Stomach (tissue), 9 donors: ENCODE data around the gene PPARA. TPM values are rescaled to one million over a fixed set of nuclear protein-coding genes. Genes with fewer than 3 reads are reported as not detected.
A peak's percentile ranks its signal among the peaks of the same experiment; 100 is the strongest.

Experiments used
- DNase-seq, 2 donors: peaks; one replicate each; pipeline versions ENCODE4 v3.0.0 to v3.0.0-alpha.2; 2013 to 2019
- H3K27ac ChIP-seq, 5 donors: fragments of 200-600 bp in 4 of 5; sonication (generic) in 4 of 5; one replicate each; pipeline ENCODE4 v1.5.1; 2013 to 2019; ENCODE audit warnings: mild to moderate bottlenecking in 1 of 5, moderate library complexity in 1 of 5
- H3K27me3 ChIP-seq, 3 donors: fragments of 200-600 bp; sonication (generic); one replicate each; pipeline ENCODE4 v1.5.1; 2017 to 2019; ENCODE audit warnings: mixed run types in 1 of 3
- H3K36me3 ChIP-seq, 4 donors: fragments of 200-600 bp; sonication (generic); 1 replicate in 3 of 4; 2 replicates in 1 of 4; pipeline ENCODE4 v1.5.1; 2016 to 2019
- H3K4me1 ChIP-seq, 4 donors: fragments of 200-600 bp; sonication (generic); one replicate each; pipeline ENCODE4 v1.5.1; 2016 to 2019
- H3K4me3 ChIP-seq, 4 donors: fragments of 200-600 bp; sonication (generic) in 3 of 4; one replicate each; pipeline ENCODE4 v1.5.1; 2016 to 2019; ENCODE audit warnings: mild to moderate bottlenecking in 1 of 4
- H3K9me3 ChIP-seq, 4 donors: fragments of 200-600 bp; sonication (generic); one replicate each; pipeline ENCODE4 v1.5.1; 2016 to 2019
- CTCF ChIP-seq, 7 experiments: fragments of 450-650 bp in 4 of 7; fragments of 200-600 bp in 3 of 7; sonication (generic) in 3 of 7; IDR thresholded peaks; one replicate each; pipeline ENCODE4 v1.5.1; 2016 to 2019; ENCODE audit warnings: antibody characterized with exemption in 7 of 7, control low read depth in 2 of 7, mild to moderate bottlenecking in 1 of 7
- EP300 ChIP-seq: sonication (generic); formaldehyde crosslinking; IDR thresholded peaks from one replicate; pipeline ENCODE4 v1.6.1; 2017; ENCODE audit warnings: antibody characterized with exemption
- POLR2A ChIP-seq, 4 donors: fragments of 450-650 bp; IDR thresholded peaks; one replicate each; pipeline ENCODE4 v1.6.1; 2016; ENCODE audit warnings: antibody characterized with exemption in 4 of 4, control low read depth in 2 of 4, mild to moderate bottlenecking in 1 of 4, moderate library complexity in 1 of 4
- POLR2AphosphoS5 ChIP-seq, 3 donors: sonication (generic); formaldehyde crosslinking; IDR thresholded peaks; one replicate each; pipeline ENCODE4 v1.6.1; 2016; ENCODE audit warnings: antibody characterized with exemption in 3 of 3
- WGBS, 5 donors: extraction: QIAGEN DNeasy Blood & Tissue Kit in 3 of 5; methylation state at CpG; one replicate each; pipeline versions ENCODE4 v1.1.5 to v1.1.7; 2013 to 2018; 5-methylcytosine and 5-hydroxymethylcytosine counted together
- intact Hi-C: fragments of 100-400 bp; cut with DNase I; formaldehyde crosslinking; loops from one replicate; pipeline ENCODE4 v1.15.1; 2023; ENCODE audit warnings: low total_unique reads
- polyA plus RNA-seq, 3 donors: library from polyadenylated mRNA; stranded (reverse); fragments of 200-250 nt; gene quantifications; one replicate each; pipeline ENCODE4 v1.2.3, GENCODE V29; 2013
- total RNA-seq, 5 donors: library from RNA; depleted of rRNA; stranded (reverse); fragments of >200 nt; gene quantifications; one replicate each; pipeline versions ENCODE4 v1.1.0 to v1.2.3, GENCODE V29; 2014 to 2016
- donor health status: healthy with polysubstance abuse.
- donor health status: Bipolar disorder and iron deficiency.
- donor health status: healthy.

The PPARA gene
- total and polyA plus RNA-seq, 8 donors: 3.4 to 28.8 (median 11.6) TPM

- intact Hi-C loops: no loop called here
- Histone ChIP-seq H3K4me3 (no peak overlapping the region), H3K27ac (no peak overlapping the region), H3K9me3 (peaks cover 0 to 12% (median 5%) of the 10 kb centered on the region in 4 donors), H3K27me3 (no peaks in the 10 kb centered on the region), H3K36me3 (peaks cover 40 to 80% (median 78%) of the 10 kb centered on the region in 4 donors), H3K4me1 (peaks cover 6 to 26% (median 18%) of the 10 kb centered on the region in 4 donors)
- TF ChIP-seq POLR2A (IDR thresholded peaks at IDR 0.05) (no peak), POLR2AphosphoS5 (IDR thresholded peaks at IDR 0.05) (no peak), CTCF (IDR thresholded peaks at IDR 0.05) (no peak), EP300 (no peak)
- no peak for DNase-seq
- 88 to 99% (median 94%) methylated on average over 18 to 23 of the region's 23 CpGs for WGBS, 5 donors
Observed at GRCh38 chr22:46290843-46291785, 140.8 kb downstream of the PPARA start.

GRCh38 chr22:46292173-46292572 lies 141.8 kb downstream of the PPARA start:
- no peaks in the 10 kb centered on the region for H3K27me3 ChIP-seq
- DNase-seq: no peak
- peaks cover 0 to 12% (median 5%) of the 10 kb centered on the region in 4 donors for H3K9me3 ChIP-seq
- peaks cover 12 to 32% (median 24%) of the 10 kb centered on the region in 4 donors for H3K4me1 ChIP-seq
- peaks cover 32 to 69% (median 68%) of the 10 kb centered on the region in 4 donors for H3K36me3 ChIP-seq
- H3K27ac ChIP-seq: peak overlapping the region in 2 of 5 donors; percentile 8 to 37
- intact Hi-C loops: no loop called here
- TF ChIP-seq POLR2A (IDR thresholded peaks at IDR 0.05): no peak
- TF ChIP-seq CTCF (IDR thresholded peaks at IDR 0.05): no peak
- no peak for TF ChIP-seq EP300
- TF ChIP-seq POLR2AphosphoS5 (IDR thresholded peaks at IDR 0.05): no peak
- H3K4me3 ChIP-seq: no peak overlapping the region
- 75 to 98% (median 92%) methylated on average over 3 of the region's 3 CpGs for WGBS, 5 donors

- TF ChIP-seq POLR2AphosphoS5 (IDR thresholded peaks at IDR 0.05) (no peak), EP300 (no peak), CTCF (IDR thresholded peaks at IDR 0.05) (no peak), POLR2A (IDR thresholded peaks at IDR 0.05) (no peak)
- DNase-seq: no peak
- WGBS, 5 donors: 82 to 94% (median 89%) methylated on average over 14 of the region's 14 CpGs
- Histone ChIP-seq H3K27me3 (no peaks in the 10 kb centered on the region), H3K9me3 (peaks cover 0 to 12% (median 5%) of the 10 kb centered on the region in 4 donors), H3K4me3 (no peak overlapping the region), H3K4me1 (peaks cover 16 to 32% (median 26%) of the 10 kb centered on the region in 4 donors), H3K27ac (peak overlapping the region in 3 of 5 donors; percentile 8 to 37 (median 10)), H3K36me3 (peaks cover 30 to 64% (median 62%) of the 10 kb centered on the region in 4 donors)
- intact Hi-C loops: no loop called here
Observed at GRCh38 chr22:46292732-46293131, 142.4 kb downstream of the PPARA start.

Other genes starting within 250 kb of the PPARA start
- gene WNT7B, start 173.4 kb upstream of the PPARA start, total RNA-seq: not detected
- gene WNT7B, start 173.4 kb upstream of the PPARA start, polyA plus RNA-seq: 1 to 10 TPM in 1 of 3 donors, under 1 TPM in 1, not detected in 1; 0.06 to 2.0 TPM
- 10 to 100 TPM in 3 of 5 donors, 1 to 10 TPM in 1, not detected in 1; 7.2 to 24.6 (median 12.7) TPM for gene CDPF1, start 99.8 kb downstream of the PPARA start, total RNA-seq
- gene CDPF1, start 99.8 kb downstream of the PPARA start, polyA plus RNA-seq: 10 to 100 TPM in 2 of 3 donors, 1 to 10 TPM in 1; 9.7 to 12.1 (median 11.6) TPM
- under 1 TPM in 1 of 5 donors, not detected in 4; under 0.01 TPM for gene PKDREJ, start 112.8 kb downstream of the PPARA start, total RNA-seq
- gene PKDREJ, start 112.8 kb downstream of the PPARA start, polyA plus RNA-seq: under 1 TPM in 2 of 3 donors, not detected in 1; 0.06 to 0.10 TPM
- gene TTC38, start 117.5 kb downstream of the PPARA start, total RNA-seq: 100 to 1,000 TPM in 2 of 5 donors, 10 to 100 TPM in 3; 35.2 to 411 (median 88.8) TPM
- gene TTC38, start 117.5 kb downstream of the PPARA start, polyA plus RNA-seq: 10 to 100 TPM; 20.0 to 36.4 (median 22.7) TPM
- gene GTSE1, start 146.3 kb downstream of the PPARA start, total RNA-seq: 10 to 100 TPM in 2 of 5 donors, 1 to 10 TPM in 3; 2.6 to 64.0 (median 8.1) TPM
- gene GTSE1, start 146.3 kb downstream of the PPARA start, polyA plus RNA-seq: 1 to 10 TPM; 1.1 to 4.3 (median 2.7) TPM
- gene TRMU, start 185.2 kb downstream of the PPARA start, total RNA-seq: 100 to 1,000 TPM in 1 of 5 donors, 10 to 100 TPM in 4; 47.9 to 114 (median 68.8) TPM
- gene TRMU, start 185.2 kb downstream of the PPARA start, polyA plus RNA-seq: 10 to 100 TPM; 23.8 to 30.0 (median 28.0) TPM